A549 (cell line): Measurements from ENCODE around the gene SCAF8. TPM values are rescaled to one million over a fixed set of nuclear protein-coding genes. Genes with fewer than 3 reads are reported as not detected.

Experiments
- ATAC-seq, 2 experiments: fragments of 200-7000 bp in 1 of 2; fragments of >200 bp in 1 of 2; cut with Nextera tagmentation in 1 of 2; cut with Tn5 transposase in 1 of 2; 3 replicates each; pipeline versions ENCODE4 v1.8.0 to v1.9.1; 2018 to 2020; ENCODE audit warnings: mild to moderate bottlenecking in 1 of 2, moderate library complexity in 1 of 2
- CTCF ChIA-PET: fragments of 300-600 bp; sonication (Branson Sonifier 250); formaldehyde crosslinking; extraction: SDS; loops from one replicate; lab custom pipeline; 2021; ENCODE audit warnings: antibody characterized with exemption, inconsistent platforms; lab: Yijun Ruan, JAX
- POLR2A ChIA-PET: fragments of 350-600 bp; formaldehyde crosslinking; extraction: SDS; loops from one replicate; lab custom pipeline; 2021; ENCODE audit warnings: antibody characterized with exemption, inconsistent platforms; lab: Yijun Ruan, JAX
- DNase-seq, 2 experiments: peaks; one replicate each; pipeline versions ENCODE4 v3.0.0 to v3.0.0-alpha.2; 2011 to 2016; ENCODE audit warnings: low read depth in 1 of 2, low spot score in 1 of 2
- FAIRE-seq: peaks from 2 replicates; lab custom pipeline; 2011; peaks lifted over from hg19 to GRCh38; lab: Jason Lieb, UNC
- H3K27ac ChIP-seq, 2 experiments: fragments of >200 bp; sonication (Bioruptor Twin); formaldehyde crosslinking; 3 replicates each; pipeline ENCODE4 v1.5.1; 2016 to 2017
- H3K4me1 ChIP-seq: fragments of >200 bp; sonication (Bioruptor Twin); formaldehyde crosslinking; 3 replicates; pipeline ENCODE4 v1.6.1; 2016
- H3K4me2 ChIP-seq: fragments of >200 bp; sonication (Bioruptor Twin); formaldehyde crosslinking; 3 replicates; pipeline ENCODE4 v1.6.1; 2016
- H3K4me3 ChIP-seq: fragments of >200 bp; sonication (Bioruptor Twin); formaldehyde crosslinking; 3 replicates; pipeline ENCODE4 v1.5.1; 2016
- H3K9me3 ChIP-seq: fragments of >200 bp; sonication (Bioruptor Twin); formaldehyde crosslinking; 3 replicates; pipeline ENCODE4 v1.6.1; 2016
- CTCF ChIP-seq: fragments of >200 bp; sonication (Bioruptor Twin); formaldehyde crosslinking; IDR thresholded peaks from 3 replicates; pipeline ENCODE4 v1.5.1; 2016
- EHMT2 ChIP-seq: fragments of 200-600 bp; sonication (generic); IDR thresholded peaks from 2 replicates; pipeline ENCODE4 v1.6.1; 2016; ENCODE audit warnings: antibody characterized with exemption, low read depth, mild to moderate bottlenecking, moderate library complexity
- FOXS1 ChIP-seq: fragments of 250-450 bp; sonication (Bioruptor Pico); IDR thresholded peaks from 2 replicates; pipeline ENCODE4 v1.5.0; 2020; ENCODE audit warnings: mild to moderate bottlenecking, moderate library complexity
- HDAC2 ChIP-seq: fragments of 200-600 bp; sonication (generic); IDR thresholded peaks from 2 replicates; pipeline ENCODE4 v1.6.1; 2016
- JUN ChIP-seq, 2 experiments: fragments of >200 bp; sonication (Bioruptor Twin); formaldehyde crosslinking; IDR thresholded peaks; 2 replicates in 1 of 2; 3 replicates in 1 of 2; pipeline ENCODE4 v1.6.1; 2016 to 2017
- MAFK ChIP-seq: fragments of 450-650 bp; IDR thresholded peaks from 2 replicates; pipeline ENCODE4 v1.6.1; 2014; ENCODE audit not compliant: partially characterized antibody
- NFE2L2 ChIP-seq: fragments of 150-350 bp; conservative IDR thresholded peaks from 2 replicates; pipeline ENCODE4 v1.6.1; 2014; ENCODE audit warnings: low read length
- NPAS2 ChIP-seq: fragments of 250-450 bp; sonication (Bioruptor Pico); IDR thresholded peaks from 2 replicates; pipeline ENCODE4 v1.8.0; 2022; ENCODE audit warnings: mild to moderate bottlenecking, moderate library complexity, borderline replicate concordance
- PHF8 ChIP-seq: fragments of 200-600 bp; sonication (generic); IDR thresholded peaks from 2 replicates; pipeline ENCODE4 v1.6.1; 2016; ENCODE audit warnings: low read depth, mild to moderate bottlenecking, antibody characterized with exemption, moderate library complexity, borderline replicate concordance
- POLR2A ChIP-seq: IDR thresholded peaks from 2 replicates; pipeline ENCODE4 v1.6.1; 2012; ENCODE audit warnings: mild to moderate bottlenecking, low read length
- RAD21 ChIP-seq, 2 experiments: fragments of >200 bp in 1 of 2; sonication (Bioruptor Twin) in 1 of 2; formaldehyde crosslinking in 1 of 2; IDR thresholded peaks in 1 of 2; conservative IDR thresholded peaks in 1 of 2; 2 replicates in 1 of 2; 3 replicates in 1 of 2; pipeline ENCODE4 v1.6.1; 2012 to 2018; ENCODE audit warnings: inconsistent platforms in 1 of 2
- RARB ChIP-seq: fragments of 250-450 bp; sonication (Bioruptor Pico); IDR thresholded peaks from 2 replicates; pipeline ENCODE4 v1.8.0; 2021; ENCODE audit warnings: mild to moderate bottlenecking, moderate library complexity
- REST ChIP-seq: fragments of 200-600 bp; sonication (generic); IDR thresholded peaks from 2 replicates; pipeline ENCODE4 v1.6.1; 2016; ENCODE audit warnings: antibody characterized with exemption, mild to moderate bottlenecking, moderate library complexity
- TP53 ChIP-seq: fragments of 250-450 bp; sonication (Bioruptor Pico); IDR thresholded peaks from 2 replicates; pipeline ENCODE4 v1.5.0; 2021; ENCODE audit warnings: mild to moderate bottlenecking, moderate library complexity
- ZC3H11A ChIP-seq: fragments of 450-650 bp; IDR thresholded peaks from 2 replicates; pipeline ENCODE4 v1.6.1; 2014; ENCODE audit warnings: antibody characterized with exemption, mild to moderate bottlenecking
- ZNF302 ChIP-seq: fragments of 250-450 bp; sonication (Bioruptor Pico); IDR thresholded peaks from 2 replicates; pipeline ENCODE4 v1.9.0; 2021; ENCODE audit warnings: inconsistent platforms, mild to moderate bottlenecking, moderate library complexity
- WGBS: methylation state at CpG from one replicate; pipeline ENCODE4 v1.1.6; 2017; ENCODE audit errors: missing lambda C conversion rate; 5-methylcytosine and 5-hydroxymethylcytosine counted together
- polyA plus RNA-seq, 4 experiments: library from polyadenylated mRNA; depleted of rRNA in 3 of 4; stranded (reverse); fragments of >200 nt; fragmentation: RNase III in 1 of 4; extraction: RNeasy Plus Mini Kit Qiagen cat#74134 plus additional on column Dnase treatment in 1 of 4; gene quantifications; 2 replicates in 3 of 4; 3 replicates in 1 of 4; pipeline ENCODE4 v1.2.3, GENCODE V29; 2011 to 2017
- small RNA-seq, 6 experiments: library from RNA; depleted of rRNA; stranded (forward); fragments of <200 nt; gene quantifications; one replicate each; pipeline ENCODE3, GENCODE V24; 2012
- TF ChIP-seq, protein P1 (sequence below): fragments of >200 bp; sonication (Bioruptor Twin); formaldehyde crosslinking; IDR thresholded peaks from 3 replicates; pipeline ENCODE4 v1.6.1; 2016
- TF ChIP-seq, protein P2 (sequence below): IDR thresholded peaks from 2 replicates; pipeline ENCODE4 v1.6.1; 2012
- TF ChIP-seq, protein P3 (sequence below): fragments of 250-450 bp; sonication (Bioruptor Pico); IDR thresholded peaks from 2 replicates; pipeline ENCODE4 v1.5.0; 2020; ENCODE audit warnings: low read depth, mild to moderate bottlenecking, moderate library complexity

SCAF8 gene
- polyA plus RNA-seq, 2 of the 4 experiments (the other 2 are of a cell fraction): 13.4 to 27.3 TPM

GRCh38 chr6:154882107-154882506 is 148.9 kb downstream of the SCAF8 start:
- Histone ChIP-seq H3K4me1 (no peaks in the 10 kb centered on the region), H3K9me3 (no peaks in the 10 kb centered on the region), H3K4me3 (no peak overlapping the region), H3K4me2 (no peak overlapping the region), H3K27ac (no peak overlapping the region)
- FAIRE-seq (no peak), DNase-seq (no peak), ATAC-seq (peak in 1 of 2 experiments; percentile 42; a peak in 1 of 6 replicates)
- POLR2A ChIA-PET: no interaction called here
- no peak for TF ChIP-seq POLR2A
- TF ChIP-seq, protein P1, sequence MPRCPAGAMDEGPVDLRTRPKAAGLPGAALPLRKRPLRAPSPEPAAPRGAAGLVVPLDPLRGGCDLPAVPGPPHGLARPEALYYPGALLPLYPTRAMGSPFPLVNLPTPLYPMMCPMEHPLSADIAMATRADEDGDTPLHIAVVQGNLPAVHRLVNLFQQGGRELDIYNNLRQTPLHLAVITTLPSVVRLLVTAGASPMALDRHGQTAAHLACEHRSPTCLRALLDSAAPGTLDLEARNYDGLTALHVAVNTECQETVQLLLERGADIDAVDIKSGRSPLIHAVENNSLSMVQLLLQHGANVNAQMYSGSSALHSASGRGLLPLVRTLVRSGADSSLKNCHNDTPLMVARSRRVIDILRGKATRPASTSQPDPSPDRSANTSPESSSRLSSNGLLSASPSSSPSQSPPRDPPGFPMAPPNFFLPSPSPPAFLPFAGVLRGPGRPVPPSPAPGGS: no peak
- no peak for TF ChIP-seq ZC3H11A
- TF ChIP-seq REST: no peak
- no peak for TF ChIP-seq MAFK
- TF ChIP-seq CTCF: no peak
- no peak for TF ChIP-seq TP53 (CRISPR knock-in tag)
- TF ChIP-seq PHF8: no peak
- TF ChIP-seq ZNF302 (CRISPR knock-in tag): no peak
- TF ChIP-seq FOXS1 (CRISPR knock-in tag): no peak
- TF ChIP-seq RARB (CRISPR knock-in tag): no peak
- no peak for TF ChIP-seq JUN (IDR thresholded peaks at IDR 0.05)
- no peak for TF ChIP-seq NFE2L2
- no peak for TF ChIP-seq EHMT2
- no peak for TF ChIP-seq NPAS2
- TF ChIP-seq, protein P2, sequence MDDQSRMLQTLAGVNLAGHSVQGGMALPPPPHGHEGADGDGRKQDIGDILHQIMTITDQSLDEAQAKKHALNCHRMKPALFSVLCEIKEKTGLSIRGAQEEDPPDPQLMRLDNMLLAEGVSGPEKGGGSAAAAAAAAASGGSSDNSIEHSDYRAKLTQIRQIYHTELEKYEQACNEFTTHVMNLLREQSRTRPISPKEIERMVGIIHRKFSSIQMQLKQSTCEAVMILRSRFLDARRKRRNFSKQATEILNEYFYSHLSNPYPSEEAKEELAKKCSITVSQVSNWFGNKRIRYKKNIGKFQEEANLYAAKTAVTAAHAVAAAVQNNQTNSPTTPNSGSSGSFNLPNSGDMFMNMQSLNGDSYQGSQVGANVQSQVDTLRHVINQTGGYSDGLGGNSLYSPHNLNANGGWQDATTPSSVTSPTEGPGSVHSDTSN: no peak
- TF ChIP-seq, protein P3, sequence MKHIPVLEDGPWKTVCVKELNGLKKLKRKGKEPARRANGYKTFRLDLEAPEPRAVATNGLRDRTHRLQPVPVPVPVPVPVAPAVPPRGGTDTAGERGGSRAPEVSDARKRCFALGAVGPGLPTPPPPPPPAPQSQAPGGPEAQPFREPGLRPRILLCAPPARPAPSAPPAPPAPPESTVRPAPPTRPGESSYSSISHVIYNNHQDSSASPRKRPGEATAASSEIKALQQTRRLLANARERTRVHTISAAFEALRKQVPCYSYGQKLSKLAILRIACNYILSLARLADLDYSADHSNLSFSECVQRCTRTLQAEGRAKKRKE (CRISPR knock-in tag): no peak
- no peak for TF ChIP-seq HDAC2
- no peak for TF ChIP-seq RAD21 (conservative IDR thresholded peaks at IDR 0.05 in 1 of 2, IDR thresholded peaks at IDR 0.05 in 1 of 2)
- CTCF ChIA-PET: interaction anchor here (1.6 kb wide), 1 partner anchor 14 kb away, joined by 6 read pairs; no protein-coding TSS in a partner anchor
- 68% methylated on average over 3 of the region's 3 CpGs for WGBS

Small RNAs within 50 kb of the gene (small RNA-seq; reads per million reads assigned to genes)
- gene MIR1273C (0 reads per million in 6 experiments), gene RNU6-824P (0 reads per million in 6 experiments)

Other genes with a start within 250 kb of the SCAF8 start
- gene CNKSR3, start 222.7 kb upstream of the SCAF8 start, polyA plus RNA-seq (2011; rRNA removed): 2.9 and 3.8 TPM in 2 replicates
- gene CNKSR3, start 222.7 kb upstream of the SCAF8 start, polyA plus RNA-seq (2017; fragmentation: RNase III; extraction: RNeasy Plus Mini Kit Qiagen cat#74134 plus additional on column Dnase treatment): 3.5 to 5.2 TPM (median 4.1 TPM) in 3 replicates